HCT116 (cell line): ENCODE results near the gene DLD. TPM values are rescaled to one million over a fixed set of nuclear protein-coding genes. Genes with fewer than 3 reads are reported as not detected.

ENCODE experiments used
- ATAC-seq: fragments of 200-7000 bp; cut with Tn5 transposase; 2 replicates; pipeline ENCODE4 v1.9.1; 2020; ENCODE audit warnings: mild to moderate bottlenecking, moderate library complexity
- BruUV-seq: library from RNA; stranded (reverse); fragments of 400-500 nt; replicated peaks from 2 replicates; lab custom pipeline; 2021; lab: Mats Ljungman, UMichigan
- CTCF ChIA-PET: fragments of 300-600 bp; sonication (Branson Sonifier 250); formaldehyde crosslinking; loops from one replicate; lab custom pipeline; 2021; ENCODE audit warnings: antibody characterized with exemption; lab: Charles Lee
- POLR2A ChIA-PET: fragments of 300-600, 350-600 bp; sonication (Branson Sonifier 250); formaldehyde crosslinking; loops from one replicate; lab custom pipeline; 2021; ENCODE audit warnings: antibody characterized with exemption; lab: Charles Lee
- RAD21 ChIA-PET, 2 experiments: fragments of 300-600 bp; sonication (Branson Sonifier 250); formaldehyde crosslinking; loops; one replicate each; lab custom pipeline; 2023; ENCODE audit warnings: low total read pairs in 2 of 2; ENCODE audit not compliant: uncharacterized antibody in 2 of 2, unreplicated experiment in 2 of 2, low non-redundant PET in 1 of 2; lab: Charles Lee
- DNase-seq: peaks from one replicate; pipeline ENCODE4 v3.0.0-alpha.2; 2010; ENCODE audit warnings: low read depth, low spot score
- H2AFZ ChIP-seq: fragments of 200-600 bp; shearing (Covaris generic), sonication (generic); 2 replicates; pipeline ENCODE4 v1.6.1; 2017; ENCODE audit warnings: low read depth, mixed run types, mixed read lengths, antibody characterized with exemption, low read length; ENCODE audit not compliant: poor library complexity, severe bottlenecking
- H3K27ac ChIP-seq: 2 replicates; pipeline ENCODE4 v1.5.1; 2012; ENCODE audit warnings: low read depth, low read length
- H3K27me3 ChIP-seq: fragments of 200-600 bp; sonication (generic); 2 replicates; pipeline ENCODE4 v1.6.1; 2016; ENCODE audit warnings: mixed run types, low read length, mixed read lengths; ENCODE audit not compliant: insufficient read depth
- H3K36me3 ChIP-seq, 2 experiments: fragments of 200-500 bp in 1 of 2; fragments of 200-600 bp in 1 of 2; sonication (Bioruptor generic) in 1 of 2; sonication (generic) in 1 of 2; 2 replicates each; pipeline versions ENCODE4 v1.5.1 to v1.6.1; 2014 to 2016; ENCODE audit warnings: low read length in 2 of 2, inconsistent platforms in 1 of 2, mixed read lengths in 1 of 2, mixed run types in 1 of 2; ENCODE audit not compliant: insufficient read depth in 2 of 2, control insufficient read depth in 1 of 2
- H3K4me1 ChIP-seq, 2 experiments: fragments of 200-600 bp in 1 of 2; sonication (generic) in 1 of 2; 2 replicates each; pipeline versions ENCODE4 v1.5.1 to v1.6.1; 2012 to 2017; ENCODE audit warnings: low read length in 2 of 2, inconsistent platforms in 1 of 2, mild to moderate bottlenecking in 1 of 2, mixed read lengths in 1 of 2, mixed run types in 1 of 2, moderate library complexity in 1 of 2; ENCODE audit not compliant: insufficient read depth in 2 of 2, control insufficient read depth in 1 of 2
- H3K4me2 ChIP-seq: fragments of 200-600 bp; sonication (generic); 2 replicates; pipeline ENCODE4 v1.6.1; 2017; ENCODE audit warnings: mixed run types, low read length, mixed read lengths
- H3K4me3 ChIP-seq, 2 experiments: fragments of 200-600 bp in 1 of 2; sonication (generic) in 1 of 2; replicated peaks in 1 of 2; 2 replicates each; pipeline ENCODE4 v1.5.1; 2011 to 2016; ENCODE audit warnings: low read length in 2 of 2, control low read depth in 1 of 2, low read depth in 1 of 2, mild to moderate bottlenecking in 1 of 2, mixed read lengths in 1 of 2, mixed run types in 1 of 2
- H3K79me2 ChIP-seq: fragments of 200-600 bp; sonication (generic); 2 replicates; pipeline ENCODE4 v1.6.1; 2017; ENCODE audit warnings: mild to moderate bottlenecking, mixed run types, low read length, moderate library complexity, mixed read lengths; ENCODE audit not compliant: insufficient read depth
- H3K9ac ChIP-seq: fragments of 200-600 bp; sonication (generic); 2 replicates; pipeline ENCODE4 v1.6.1; 2016; ENCODE audit warnings: low read length, mixed read lengths
- H3K9me2 ChIP-seq: fragments of 200-600 bp; sonication (generic), shearing (Covaris generic); 2 replicates; pipeline ENCODE4 v1.6.1; 2017; ENCODE audit warnings: mixed run types, mild to moderate bottlenecking, moderate library complexity; ENCODE audit not compliant: insufficient read depth
- H3K9me3 ChIP-seq, 2 experiments: fragments of 200-500 bp in 1 of 2; fragments of 200-600 bp in 1 of 2; sonication (Bioruptor generic) in 1 of 2; sonication (generic) in 1 of 2; 2 replicates each; pipeline ENCODE4 v1.6.1; 2014 to 2017; ENCODE audit warnings: low read length in 2 of 2, mixed read lengths in 2 of 2, inconsistent platforms in 1 of 2, low read depth in 1 of 2, mild to moderate bottlenecking in 1 of 2, mixed run types in 1 of 2, moderate library complexity in 1 of 2; ENCODE audit not compliant: control insufficient read depth in 1 of 2, insufficient read depth in 1 of 2
- H4K20me1 ChIP-seq: fragments of 200-600 bp; sonication (generic), shearing (Covaris generic); 2 replicates; pipeline ENCODE4 v1.6.1; 2017; ENCODE audit warnings: mixed run types, mild to moderate bottlenecking, moderate library complexity; ENCODE audit not compliant: insufficient read depth
- CBX3 ChIP-seq: IDR thresholded peaks from 2 replicates; pipeline ENCODE4 v1.6.1; 2012; ENCODE audit warnings: low read depth
- CTCF ChIP-seq, 3 experiments: fragments of 200-600 bp in 1 of 3; sonication (generic) in 1 of 3; IDR thresholded peaks in 2 of 3; conservative IDR thresholded peaks in 1 of 3; 2 replicates each; pipeline ENCODE4 v1.5.1; 2012 to 2017; ENCODE audit warnings: low read depth in 2 of 3, low read length in 2 of 3, antibody characterized with exemption in 1 of 3, borderline replicate concordance in 1 of 3, control low read depth in 1 of 3, mild to moderate bottlenecking in 1 of 3, mixed read lengths in 1 of 3, mixed run types in 1 of 3, moderate library complexity in 1 of 3; ENCODE audit not compliant: insufficient read depth in 1 of 3
- ELF1 ChIP-seq: IDR thresholded peaks from 2 replicates; pipeline ENCODE4 v1.6.1; 2012; ENCODE audit warnings: low read depth, borderline replicate concordance
- EZH2 ChIP-seq: fragments of 200-600 bp; sonication (generic); IDR thresholded peaks from 2 replicates; pipeline ENCODE4 v1.6.1; 2017; ENCODE audit warnings: antibody characterized with exemption, mixed run types
- FOSL1 ChIP-seq: IDR thresholded peaks from 2 replicates; pipeline ENCODE4 v1.6.1; 2012; ENCODE audit warnings: low read depth
- JUND ChIP-seq: IDR thresholded peaks from 2 replicates; pipeline ENCODE4 v1.6.1; 2012
- MAX ChIP-seq: IDR thresholded peaks from 2 replicates; pipeline ENCODE4 v1.6.1; 2012
- POLR2A ChIP-seq: IDR thresholded peaks from 2 replicates; pipeline ENCODE4 v1.7.0; 2011; ENCODE audit warnings: borderline replicate concordance; ENCODE audit not compliant: insufficient read depth, insufficient read length; ENCODE audit errors: extremely low read depth
- POLR2AphosphoS5 ChIP-seq: IDR thresholded peaks from 2 replicates; pipeline ENCODE4 v1.6.1; 2011; ENCODE audit warnings: mild to moderate bottlenecking, low read depth, low read length, moderate library complexity
- RAD21 ChIP-seq: IDR thresholded peaks from 2 replicates; pipeline ENCODE4 v1.6.1; 2012; ENCODE audit warnings: low read depth, mild to moderate bottlenecking
- SIN3A ChIP-seq: IDR thresholded peaks from 2 replicates; pipeline ENCODE4 v1.6.1; 2012; ENCODE audit warnings: low read depth
- SP1 ChIP-seq: IDR thresholded peaks from 2 replicates; pipeline ENCODE4 v1.6.1; 2012; ENCODE audit warnings: low read depth
- SRF ChIP-seq: IDR thresholded peaks from 2 replicates; pipeline ENCODE4 v1.6.1; 2012; ENCODE audit warnings: low read depth
- TCF7L2 ChIP-seq: IDR thresholded peaks from 2 replicates; pipeline ENCODE4 v1.7.0; 2011; ENCODE audit warnings: borderline replicate concordance, inconsistent platforms; ENCODE audit not compliant: insufficient read depth, insufficient read length; ENCODE audit errors: extremely low read depth
- ZFX ChIP-seq: fragments of 450-650 bp; IDR thresholded peaks from 2 replicates; pipeline ENCODE4 v1.6.1; 2017
- ZNF274 ChIP-seq: fragments of 200-500 bp; sonication (Bioruptor generic); IDR thresholded peaks from 2 replicates; pipeline ENCODE4 v1.6.1; 2014; ENCODE audit warnings: mild to moderate bottlenecking, low read depth, low read length, inconsistent platforms
- intact Hi-C: fragments of 100-400 bp; cut with micrococcal nuclease; formaldehyde crosslinking; loops from 2 replicates; pipeline ENCODE4 v1.10.0; 2022
- total RNA-seq: library from RNA; stranded (reverse); gene quantifications from one replicate; pipeline ENCODE4 v1.2.1, GENCODE V29; 2021; ENCODE audit not compliant: unreplicated experiment
- TF ChIP-seq, protein P1 (sequence below): IDR thresholded peaks from 2 replicates; pipeline ENCODE4 v1.6.1; 2011; ENCODE audit warnings: mild to moderate bottlenecking, low read length, moderate library complexity; ENCODE audit not compliant: insufficient replicate concordance; ENCODE audit errors: extremely low read depth

Gene DLD
- total RNA-seq, 1 experiment from 2014 or later, result 104 TPM

DNA sequence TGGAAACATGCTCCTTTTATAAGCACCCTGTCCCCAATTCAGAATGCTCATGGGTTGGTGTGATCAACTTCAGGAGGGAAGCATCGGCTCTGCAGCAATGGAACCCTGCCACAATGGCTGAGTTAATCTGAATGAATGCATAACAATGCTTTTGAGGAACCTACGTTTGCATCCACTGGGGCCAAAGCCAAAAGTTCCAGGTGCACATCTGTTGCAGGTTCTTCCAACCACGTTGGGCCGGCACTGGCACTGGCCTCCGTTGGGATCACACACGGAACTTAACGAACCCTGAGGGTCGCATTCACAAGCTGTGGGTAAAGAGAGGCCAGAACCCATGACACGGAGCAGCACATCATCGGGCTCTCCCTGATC, 68.5 kb downstream of the DLD start:
- Histone ChIP-seq H4K20me1 (no peaks in the 10 kb centered on the region), H3K79me2 (no peaks in the 10 kb centered on the region), H3K27me3 (no peaks in the 10 kb centered on the region), H3K4me1 (no peaks in the 10 kb centered on the region), H3K9ac (no peak overlapping the region), H2AFZ (no peak overlapping the region), H3K4me2 (no peak overlapping the region), H3K27ac (no peak overlapping the region), H3K9me2 (no peaks in the 10 kb centered on the region), H3K4me3 (no peak overlapping the region), H3K36me3 (peaks cover 0 to 20% of the 10 kb centered on the region in 2 experiments; a peak in 3 of 4 replicates), H3K9me3 (no peaks in the 10 kb centered on the region)
- BruUV-seq, result no TSS peak
- RAD21 ChIA-PET, result no interaction called here
- CTCF ChIA-PET, result no interaction called here
- intact Hi-C loops, result no loop called here
- TF ChIP-seq, protein P1, sequence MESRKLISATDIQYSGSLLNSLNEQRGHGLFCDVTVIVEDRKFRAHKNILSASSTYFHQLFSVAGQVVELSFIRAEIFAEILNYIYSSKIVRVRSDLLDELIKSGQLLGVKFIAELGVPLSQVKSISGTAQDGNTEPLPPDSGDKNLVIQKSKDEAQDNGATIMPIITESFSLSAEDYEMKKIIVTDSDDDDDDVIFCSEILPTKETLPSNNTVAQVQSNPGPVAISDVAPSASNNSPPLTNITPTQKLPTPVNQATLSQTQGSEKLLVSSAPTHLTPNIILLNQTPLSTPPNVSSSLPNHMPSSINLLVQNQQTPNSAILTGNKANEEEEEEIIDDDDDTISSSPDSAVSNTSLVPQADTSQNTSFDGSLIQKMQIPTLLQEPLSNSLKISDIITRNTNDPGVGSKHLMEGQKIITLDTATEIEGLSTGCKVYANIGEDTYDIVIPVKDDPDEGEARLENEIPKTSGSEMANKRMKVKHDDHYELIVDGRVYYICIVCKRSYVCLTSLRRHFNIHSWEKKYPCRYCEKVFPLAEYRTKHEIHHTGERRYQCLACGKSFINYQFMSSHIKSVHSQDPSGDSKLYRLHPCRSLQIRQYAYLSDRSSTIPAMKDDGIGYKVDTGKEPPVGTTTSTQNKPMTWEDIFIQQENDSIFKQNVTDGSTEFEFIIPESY, result no peak
- TF ChIP-seq POLR2A (no peak), EZH2 (no peak), SIN3A (no peak), CTCF (IDR thresholded peaks at IDR 0.05 in 2 of 3, conservative IDR thresholded peaks at IDR 0.05 in 1 of 3; ENCODE audit: borderline replicate concordance in 1 of 3, insufficient read depth in 1 of 3, low read depth in 2 of 3, low read length in 2 of 3) (no peak), ZNF274 (no peak), JUND (no peak), CBX3 (no peak), POLR2AphosphoS5 (no peak), TCF7L2 (no peak), RAD21 (no peak), ZFX (no peak), SRF (no peak), SP1 (no peak), MAX (no peak), ELF1 (no peak), FOSL1 (no peak)
- ATAC-seq (no peak), DNase-seq (no peak)
- POLR2A ChIA-PET, result no interaction called here
